Esophagus squamous epithelium (tissue), 5 donors: ENCODE data around the gene ZNF888. TPM values are rescaled to one million over a fixed set of nuclear protein-coding genes. Genes with fewer than 3 reads are reported as not detected.

Experiments used
- DNase-seq: peaks from one replicate; lab custom pipeline; 2025; lab: John Stamatoyannopoulos, UW
- H3K27ac ChIP-seq, 4 donors: fragments of 200-600 bp; sonication (generic); one replicate each; pipeline ENCODE4 v1.5.1; 2016 to 2019; ENCODE audit warnings: mild to moderate bottlenecking in 1 of 4
- H3K27me3 ChIP-seq, 4 donors: fragments of 200-600 bp; sonication (generic); 1 replicate in 3 of 4; 2 replicates in 1 of 4; pipeline versions ENCODE4 v1.5.1 to v1.6.0; 2017 to 2021; ENCODE audit warnings: antibody characterized with exemption in 1 of 4
- H3K36me3 ChIP-seq, 3 donors: fragments of 200-600 bp; sonication (generic); one replicate each; pipeline ENCODE4 v1.5.1; 2016 to 2019
- H3K4me1 ChIP-seq, 3 donors: fragments of 200-600 bp; sonication (generic); one replicate each; pipeline ENCODE4 v1.5.1; 2017 to 2019
- H3K4me3 ChIP-seq, 4 donors: fragments of 200-600 bp; sonication (generic); 1 replicate in 3 of 4; 2 replicates in 1 of 4; pipeline ENCODE4 v1.5.1; 2016 to 2019; ENCODE audit warnings: mild to moderate bottlenecking in 2 of 4, moderate library complexity in 1 of 4
- H3K9me3 ChIP-seq, 3 donors: fragments of 200-600 bp; sonication (generic); one replicate each; pipeline ENCODE4 v1.5.1; 2016 to 2019
- POLR2A ChIP-seq, 4 donors: fragments of 450-650 bp; IDR thresholded peaks; one replicate each; pipeline ENCODE4 v1.6.1; 2017; ENCODE audit warnings: antibody characterized with exemption in 4 of 4, mild to moderate bottlenecking in 4 of 4, moderate library complexity in 3 of 4
- WGBS, 2 donors: methylation state at CpG; one replicate each; pipeline ENCODE4 v1.1.5; 2018; 5-methylcytosine and 5-hydroxymethylcytosine counted together
- intact Hi-C: fragments of 100-400 bp; cut with DNase I; formaldehyde crosslinking; loops from one replicate; pipeline ENCODE4 v1.15.0; 2022
- total RNA-seq, 4 donors: library from RNA; depleted of rRNA; stranded (reverse); fragments of >200 nt; gene quantifications; one replicate each; pipeline ENCODE4 v1.1.0, GENCODE V29; 2016
- TF ChIP-seq, protein P1 (sequence below), 6 experiments: fragments of 450-650 bp in 4 of 6; fragments of 200-600 bp in 2 of 6; sonication (generic) in 2 of 6; IDR thresholded peaks; one replicate each; pipeline ENCODE4 v1.5.1; 2016 to 2019; ENCODE audit warnings: antibody characterized with exemption in 6 of 6, mild to moderate bottlenecking in 4 of 6, moderate library complexity in 4 of 6
- donor health status: DM: yes; HTN: yes; CAD: no.

The ZNF888 gene
- total RNA-seq, 4 donors from 2014 or later: 1.8 to 6.3 (median 4.1) TPM

DNA sequence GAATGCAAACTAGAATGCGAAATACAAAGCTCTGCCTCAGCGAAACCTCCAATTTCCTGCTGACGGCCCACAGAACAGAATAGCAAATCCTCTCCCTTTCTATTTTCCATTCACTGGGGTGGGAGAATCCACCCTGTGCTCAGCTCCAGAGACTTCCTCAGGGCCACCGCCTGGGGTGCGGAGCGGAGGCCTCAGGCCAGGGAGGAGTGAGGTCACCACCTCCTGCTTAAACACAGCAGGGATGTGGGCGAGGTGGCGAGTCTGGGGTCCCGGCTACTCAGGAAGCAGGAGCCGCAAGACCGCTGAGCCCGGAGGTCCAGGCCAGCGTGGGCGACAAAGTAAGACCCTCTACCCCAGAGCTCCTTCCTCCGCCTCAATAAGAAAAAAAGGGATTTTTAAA, 25.1 kb downstream of the ZNF888 start:
- no peaks in the 10 kb centered on the region for H3K27me3 ChIP-seq
- H3K9me3 ChIP-seq: no peaks in the 10 kb centered on the region
- peaks cover 0 to 23% (median 0%) of the 10 kb centered on the region in 3 donors for H3K36me3 ChIP-seq
- WGBS, 2 donors: 80 to 88% methylated on average over 7 to 9 of the region's 15 CpGs
- DNase-seq: no peak
- peak overlapping the region; percentile 88 to 92 (median 92) for H3K27ac ChIP-seq
- H3K4me1 ChIP-seq: peaks cover 4 to 25% (median 7%) of the 10 kb centered on the region in 3 donors
- intact Hi-C loops: no loop called here
- TF ChIP-seq, protein P1, sequence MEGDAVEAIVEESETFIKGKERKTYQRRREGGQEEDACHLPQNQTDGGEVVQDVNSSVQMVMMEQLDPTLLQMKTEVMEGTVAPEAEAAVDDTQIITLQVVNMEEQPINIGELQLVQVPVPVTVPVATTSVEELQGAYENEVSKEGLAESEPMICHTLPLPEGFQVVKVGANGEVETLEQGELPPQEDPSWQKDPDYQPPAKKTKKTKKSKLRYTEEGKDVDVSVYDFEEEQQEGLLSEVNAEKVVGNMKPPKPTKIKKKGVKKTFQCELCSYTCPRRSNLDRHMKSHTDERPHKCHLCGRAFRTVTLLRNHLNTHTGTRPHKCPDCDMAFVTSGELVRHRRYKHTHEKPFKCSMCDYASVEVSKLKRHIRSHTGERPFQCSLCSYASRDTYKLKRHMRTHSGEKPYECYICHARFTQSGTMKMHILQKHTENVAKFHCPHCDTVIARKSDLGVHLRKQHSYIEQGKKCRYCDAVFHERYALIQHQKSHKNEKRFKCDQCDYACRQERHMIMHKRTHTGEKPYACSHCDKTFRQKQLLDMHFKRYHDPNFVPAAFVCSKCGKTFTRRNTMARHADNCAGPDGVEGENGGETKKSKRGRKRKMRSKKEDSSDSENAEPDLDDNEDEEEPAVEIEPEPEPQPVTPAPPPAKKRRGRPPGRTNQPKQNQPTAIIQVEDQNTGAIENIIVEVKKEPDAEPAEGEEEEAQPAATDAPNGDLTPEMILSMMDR (IDR thresholded peaks at IDR 0.05): no peak
- no peak for TF ChIP-seq POLR2A (IDR thresholded peaks at IDR 0.05)
- peak overlapping the region; percentile 49 to 75 (median 68) for H3K4me3 ChIP-seq

DNA sequence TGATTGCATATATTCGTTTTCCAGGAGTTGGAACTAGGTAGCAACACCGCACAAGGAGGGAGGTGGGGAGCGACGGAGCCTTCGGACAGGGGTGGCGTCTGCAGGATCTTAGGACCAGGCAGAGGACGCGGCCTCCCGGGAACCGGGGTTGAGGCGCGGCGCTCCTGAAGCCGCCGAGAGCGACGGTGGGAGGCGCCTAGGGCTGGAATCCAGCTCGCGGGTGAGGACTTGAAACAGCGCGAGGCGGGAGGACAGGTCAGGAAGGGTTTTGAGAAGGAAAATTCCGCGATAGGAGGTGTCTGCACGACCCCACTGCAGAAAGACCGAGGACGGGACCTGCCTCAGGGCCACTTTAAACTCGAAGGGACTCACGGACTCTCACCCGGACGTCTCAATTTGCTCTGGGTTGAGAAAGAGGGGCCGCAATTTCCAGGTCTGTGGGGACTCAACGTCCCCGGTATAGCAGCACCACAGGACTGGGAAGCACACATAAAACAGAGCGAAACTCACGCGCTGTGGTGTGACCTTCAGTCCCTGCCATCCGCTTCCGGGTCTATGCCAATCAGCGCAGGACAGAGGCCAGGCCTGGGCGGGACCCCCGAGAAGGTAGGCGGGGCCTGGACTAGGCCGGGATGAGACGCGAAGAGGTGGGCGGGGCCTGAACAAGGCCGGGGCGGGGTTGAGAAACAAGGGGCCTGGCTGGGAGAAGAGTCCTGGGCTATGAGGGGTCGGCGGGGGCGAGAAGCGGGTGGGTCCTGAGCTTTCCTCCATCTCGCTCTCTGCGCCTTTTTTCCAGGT, 25.9 kb downstream of the ZNF888 start, which contains the start of gene ZNF320:
Gene ZNF320, minus strand, starts transcription at position 498 of the 798 bp plus-strand sequence. CDS start 7,380 bp downstream, outside the sequence.
- H3K4me1 ChIP-seq: peaks cover 4 to 25% (median 7%) of the 10 kb centered on the region in 3 donors
- H3K27ac ChIP-seq: peak within 1 kb of the TSS; percentile 88 to 92 (median 92)
- H3K27me3 ChIP-seq: no peaks in the 10 kb centered on the region
- WGBS, 2 donors: 5 to 9% methylated on average over 17 to 45 of the region's 56 CpGs
- H3K36me3 ChIP-seq: peaks cover 0 to 30% (median 0%) of the 10 kb centered on the region in 3 donors
- peak within 1 kb of the TSS; percentile 49 to 75 (median 68) for H3K4me3 ChIP-seq
- TF ChIP-seq POLR2A (IDR thresholded peaks at IDR 0.05): peak in 2 of 4 donors; percentile 62 to 65
- TF ChIP-seq, protein P1 (IDR thresholded peaks at IDR 0.05): no peak
- peak; percentile 72 for DNase-seq
- intact Hi-C loops: no loop called here
- no peaks in the 10 kb centered on the region for H3K9me3 ChIP-seq

DNA sequence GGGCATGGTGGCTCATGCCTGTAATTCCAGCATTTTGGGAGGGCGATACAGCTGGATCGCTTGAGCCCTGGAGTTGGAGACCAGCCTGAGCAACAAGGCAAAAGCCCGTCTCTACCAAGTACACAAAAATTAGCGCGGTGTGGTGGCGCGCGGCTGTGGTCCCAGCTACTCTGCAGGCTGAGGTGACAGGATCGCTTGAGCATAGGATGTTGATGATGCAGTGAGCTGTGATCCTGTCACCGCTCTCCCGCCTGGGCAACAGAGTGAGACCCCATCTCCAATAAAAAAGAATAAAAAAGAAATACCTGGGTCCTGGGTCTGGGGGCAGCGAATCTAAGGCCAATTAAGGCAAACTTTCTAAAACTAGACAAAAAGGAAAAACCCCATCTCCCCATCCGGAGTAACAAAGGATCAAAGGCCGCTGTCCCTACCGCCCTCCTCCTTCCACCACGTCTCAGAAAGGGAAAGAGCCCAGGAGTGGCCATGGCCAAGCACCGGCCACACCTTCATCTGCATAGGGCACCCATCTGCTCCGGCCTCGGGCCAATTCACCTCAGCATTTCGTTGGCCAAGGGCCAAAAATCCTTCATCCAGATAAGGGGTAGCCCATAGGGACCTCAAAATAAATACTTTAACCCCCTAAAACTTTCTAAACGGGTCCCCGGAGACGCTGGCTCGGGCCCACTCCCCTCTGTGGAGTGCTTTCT, 26.6 kb downstream of the ZNF888 start:
- no peaks in the 10 kb centered on the region for H3K27me3 ChIP-seq
- no peak for DNase-seq

DNA sequence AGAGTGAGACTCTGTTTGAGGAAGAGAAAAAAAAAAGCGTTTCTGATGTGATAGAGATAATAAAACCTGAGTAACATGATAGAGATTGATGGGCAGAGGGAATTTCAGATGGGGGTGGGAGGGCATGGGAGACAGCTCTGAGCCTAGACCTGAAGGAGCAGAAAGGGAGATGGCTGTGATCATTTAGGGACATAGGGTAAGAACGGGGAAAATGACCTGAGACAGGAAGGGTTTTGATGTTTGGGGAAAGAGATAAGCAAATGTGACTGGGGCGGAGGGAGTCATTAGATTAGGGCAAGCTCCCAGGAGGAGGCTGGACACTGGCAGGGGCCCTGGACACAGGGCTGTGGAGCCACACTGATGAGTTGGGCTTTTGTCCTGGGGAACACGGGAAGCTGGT, 31.9 kb downstream of the ZNF888 start:
- 35 to 60% methylated on average over 3 to 4 of the region's 4 CpGs for WGBS, 2 donors
- no peak for DNase-seq
- peaks cover 0 to 3% (median 0%) of the 10 kb centered on the region in 3 donors for H3K9me3 ChIP-seq
- intact Hi-C loops: no loop called here
- no peak overlapping the region for H3K27ac ChIP-seq
- H3K4me1 ChIP-seq: peaks cover 0 to 4% (median 2%) of the 10 kb centered on the region in 3 donors
- H3K36me3 ChIP-seq: peaks cover 0 to 87% (median 3%) of the 10 kb centered on the region in 3 donors
- TF ChIP-seq, protein P1 (IDR thresholded peaks at IDR 0.05): no peak
- TF ChIP-seq POLR2A (IDR thresholded peaks at IDR 0.05): no peak
- H3K27me3 ChIP-seq: no peaks in the 10 kb centered on the region
- H3K4me3 ChIP-seq: no peak overlapping the region

More for the DNA sequence above, 26.6 kb downstream of the ZNF888 start:
- H3K36me3 ChIP-seq: peaks cover 0 to 38% (median 0%) of the 10 kb centered on the region in 3 donors
- peak overlapping the region; percentile 88 to 92 (median 92) for H3K27ac ChIP-seq
- 15 to 39% methylated on average over 10 to 21 of the region's 24 CpGs for WGBS, 2 donors
- H3K9me3 ChIP-seq: no peaks in the 10 kb centered on the region
- peak overlapping the region; percentile 49 to 75 (median 68) for H3K4me3 ChIP-seq
- H3K4me1 ChIP-seq: peaks cover 4 to 25% (median 7%) of the 10 kb centered on the region in 3 donors
- intact Hi-C loops: no loop called here
- TF ChIP-seq, protein P1 (IDR thresholded peaks at IDR 0.05): no peak
- no peak for TF ChIP-seq POLR2A (IDR thresholded peaks at IDR 0.05)
